Measurements from ENCODE around the gene ST7.
"Not testable (repeated sequence)": the region's sequence is repeated elsewhere in the genome, so short reads cannot be mapped to it uniquely, and the experiment has no call there.

Gene ST7

DNA sequence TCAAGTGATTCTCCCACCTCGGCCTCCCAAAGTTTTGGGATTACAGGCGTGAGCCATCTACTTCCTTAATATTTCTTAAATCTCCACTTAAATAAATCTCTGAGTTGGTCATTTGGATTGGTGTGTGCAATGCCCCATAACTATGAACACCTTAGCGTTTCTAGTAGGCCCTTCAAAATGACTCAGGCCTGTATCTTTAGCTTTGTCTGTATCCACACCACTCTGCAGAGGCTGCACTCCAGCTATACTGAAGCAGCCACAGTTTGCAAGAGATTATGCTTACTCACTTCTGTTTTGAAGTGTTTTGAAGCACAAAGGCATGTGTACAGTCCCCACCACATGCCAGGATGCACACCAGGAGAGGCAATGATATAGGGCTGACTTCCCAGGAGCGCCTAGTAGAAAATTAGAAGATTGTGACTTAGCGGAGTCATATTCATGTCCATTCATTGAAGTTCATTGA lies 2.4 kb upstream of the ST7 start:
- DNase-seq (ENCODE audit: low read depth, low spot score): no peak
- Histone ChIP-seq H3K9me3 (ENCODE audit: control insufficient read depth, insufficient read depth, low read length) (no peaks in the 10 kb centered on the region), H3K4me3 (ENCODE audit: low read length) (no peak overlapping the region), H3K4me1 (ENCODE audit: control insufficient read depth, insufficient read depth, low read length) (no peaks in the 10 kb centered on the region), H3K27me3 (ENCODE audit: control insufficient read depth, insufficient read depth, low read length) (no peaks in the 10 kb centered on the region), H3K36me3 (ENCODE audit: control insufficient read depth, insufficient read depth, low read length) (no peaks in the 10 kb centered on the region), H3K27ac (ENCODE audit: low read length) (no peak overlapping the region)
- no CpG with 5 or more reads among the region's 5 CpGs for WGBS (ENCODE audit: insufficient coverage, insufficient read length)

GRCh38 chr7:116951366-116952292 lies 1.7 kb upstream of the ST7 start:
- DNase-seq (ENCODE audit: low read depth, low spot score): no peak
- Histone ChIP-seq H3K36me3 (ENCODE audit: control insufficient read depth, insufficient read depth, low read length) (no peaks in the 10 kb centered on the region), H3K27ac (ENCODE audit: low read length) (no peak overlapping the region), H3K4me3 (ENCODE audit: low read length) (no peak overlapping the region), H3K27me3 (ENCODE audit: control insufficient read depth, insufficient read depth, low read length) (no peaks in the 10 kb centered on the region), H3K9me3 (ENCODE audit: control insufficient read depth, insufficient read depth, low read length) (no peaks in the 10 kb centered on the region), H3K4me1 (ENCODE audit: control insufficient read depth, insufficient read depth, low read length) (no peaks in the 10 kb centered on the region)
- no CpG with 5 or more reads among the region's 17 CpGs for WGBS (ENCODE audit: insufficient coverage, insufficient read length)

DNA sequence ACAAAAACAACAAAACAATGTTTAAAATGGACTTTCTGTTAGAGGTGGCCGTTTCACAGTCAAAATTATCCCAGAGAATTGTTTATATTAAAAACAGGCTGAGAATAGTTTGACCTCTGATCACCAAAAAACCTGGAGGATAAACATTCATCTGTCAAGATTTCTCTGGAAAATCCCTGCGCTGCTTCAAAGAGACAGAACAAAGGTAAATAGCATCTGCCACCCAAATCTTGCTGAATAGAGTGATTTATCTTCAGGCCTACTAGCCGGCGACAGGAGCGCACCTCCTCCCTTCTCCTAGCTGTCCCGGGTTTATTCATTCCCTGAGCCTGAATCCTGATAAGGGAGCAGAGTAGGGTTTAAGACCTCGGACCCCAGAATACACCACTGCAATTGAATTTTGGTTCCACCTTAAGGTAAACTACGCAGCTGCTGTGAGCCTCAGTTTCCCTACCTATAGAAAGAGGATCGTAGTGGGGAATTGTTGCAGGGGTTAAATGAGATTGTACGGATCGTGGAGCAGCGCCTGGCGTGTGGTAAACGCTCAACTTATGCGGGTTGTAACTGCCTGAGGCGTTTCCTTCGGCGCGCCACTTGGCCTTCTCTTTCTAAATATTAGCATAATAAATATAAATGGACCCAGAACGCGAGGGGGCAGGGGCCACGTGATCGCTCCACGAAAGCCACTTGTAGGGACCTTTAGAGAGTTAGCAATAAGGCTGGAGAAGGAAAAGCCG lies 498 bp upstream of the ST7 start:
- Histone ChIP-seq H3K27ac (ENCODE audit: low read length) (no peak overlapping the region), H3K9me3 (ENCODE audit: control insufficient read depth, insufficient read depth, low read length) (no peaks in the 10 kb centered on the region), H3K36me3 (ENCODE audit: control insufficient read depth, insufficient read depth, low read length) (no peaks in the 10 kb centered on the region), H3K4me1 (ENCODE audit: control insufficient read depth, insufficient read depth, low read length) (no peaks in the 10 kb centered on the region), H3K4me3 (ENCODE audit: low read length) (peak overlapping the region; percentile 96; the same call in 1 of the 2 replicates), H3K27me3 (ENCODE audit: control insufficient read depth, insufficient read depth, low read length) (no peaks in the 10 kb centered on the region)
- no CpG with 5 or more reads among the region's 25 CpGs for WGBS (ENCODE audit: insufficient coverage, insufficient read length)
- DNase-seq (ENCODE audit: low read depth, low spot score): no peak

DNA sequence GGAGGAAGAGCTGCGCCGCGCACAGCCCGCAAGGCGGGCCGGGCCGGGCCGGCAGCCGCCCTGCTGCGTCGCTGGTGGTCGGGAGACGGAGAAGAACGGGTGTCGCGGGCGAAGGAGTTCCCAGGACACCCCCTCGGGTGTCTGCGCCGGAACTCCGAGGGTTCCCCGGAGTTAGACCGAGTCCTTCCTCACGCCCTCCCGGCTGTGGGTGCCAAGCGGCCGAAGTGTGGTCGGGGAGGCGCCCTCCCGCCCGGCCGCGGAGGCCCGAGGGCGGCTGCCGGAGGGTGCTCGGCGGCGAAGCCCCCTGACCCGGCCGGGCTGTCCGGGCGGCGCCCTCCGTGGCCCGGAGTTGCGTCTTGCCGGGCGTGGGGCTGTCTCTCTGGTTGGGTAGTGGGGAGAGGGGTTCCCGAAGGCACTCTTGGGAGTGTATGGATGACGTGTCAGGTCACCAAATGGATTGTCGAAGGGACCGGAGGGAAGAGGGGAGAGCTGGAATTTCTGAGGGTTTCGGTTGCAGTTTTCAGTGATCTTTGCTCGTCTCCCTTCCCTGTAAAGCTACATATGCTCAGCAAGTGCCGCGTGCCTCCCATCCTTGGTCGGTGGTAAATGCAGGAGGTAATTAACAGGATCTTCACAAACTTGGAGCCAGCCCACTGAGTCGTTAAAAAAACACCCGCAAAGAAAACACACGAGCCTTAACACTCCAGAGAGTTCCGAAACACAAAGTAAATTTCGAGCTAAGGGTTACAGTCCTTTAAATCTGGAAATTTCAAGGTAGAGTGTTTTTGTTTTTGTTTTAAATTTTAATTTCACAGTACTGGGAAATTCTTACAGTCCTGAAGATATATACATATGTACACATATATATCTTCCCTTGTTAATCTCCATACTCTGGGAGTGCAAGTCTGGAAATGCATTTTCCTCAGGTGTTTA lies 871 bp downstream of the ST7 start:
- Histone ChIP-seq H3K36me3 (ENCODE audit: control insufficient read depth, insufficient read depth, low read length) (no peaks in the 10 kb centered on the region), H3K4me3 (ENCODE audit: low read length) (peak overlapping the region; percentile 96), H3K4me1 (ENCODE audit: control insufficient read depth, insufficient read depth, low read length) (0 out of 2 replicates have a peak, but pooled peaks cover 1% of the 10 kb centered on the region), H3K9me3 (ENCODE audit: control insufficient read depth, insufficient read depth, low read length) (no peaks in the 10 kb centered on the region), H3K27me3 (ENCODE audit: control insufficient read depth, insufficient read depth, low read length) (no peaks in the 10 kb centered on the region), H3K27ac (ENCODE audit: low read length) (no peak overlapping the region)
- no CpG with 5 or more reads among the region's 63 CpGs for WGBS (ENCODE audit: insufficient coverage, insufficient read length)
- no peak for DNase-seq (ENCODE audit: low read depth, low spot score)

GRCh38 chr7:116955340-116955739 lies 2.0 kb downstream of the ST7 start:
- H3K4me1 ChIP-seq (ENCODE audit: control insufficient read depth, insufficient read depth, low read length): 0 out of 2 replicates have a peak, but pooled peaks cover 1% of the 10 kb centered on the region
- H3K27me3 ChIP-seq (ENCODE audit: control insufficient read depth, insufficient read depth, low read length): no peaks in the 10 kb centered on the region
- DNase-seq (ENCODE audit: low read depth, low spot score): no peak
- no peaks in the 10 kb centered on the region for H3K36me3 ChIP-seq (ENCODE audit: control insufficient read depth, insufficient read depth, low read length)
- no peak overlapping the region for H3K27ac ChIP-seq (ENCODE audit: low read length)
- no peak overlapping the region for H3K4me3 ChIP-seq (ENCODE audit: low read length)
- H3K9me3 ChIP-seq (ENCODE audit: control insufficient read depth, insufficient read depth, low read length): no peaks in the 10 kb centered on the region

- no CpG with 5 or more reads among the region's 4 CpGs for WGBS (ENCODE audit: insufficient coverage, insufficient read length)
- H3K4me3 ChIP-seq (ENCODE audit: low read length): no peak overlapping the region
- no peak for DNase-seq (ENCODE audit: low read depth, low spot score)
Observed at GRCh38 chr7:116955801-116956476, 2.6 kb downstream of the ST7 start.

GRCh38 chr7:116956477-116956804 lies 3.1 kb downstream of the ST7 start:
- Histone ChIP-seq H3K27ac (ENCODE audit: low read length) (no peak overlapping the region), H3K4me1 (ENCODE audit: control insufficient read depth, insufficient read depth, low read length) (0 out of 2 replicates have a peak, but pooled peaks cover 1% of the 10 kb centered on the region), H3K27me3 (ENCODE audit: control insufficient read depth, insufficient read depth, low read length) (no peaks in the 10 kb centered on the region), H3K9me3 (ENCODE audit: control insufficient read depth, insufficient read depth, low read length) (no peaks in the 10 kb centered on the region), H3K4me3 (ENCODE audit: low read length) (no peak overlapping the region), H3K36me3 (ENCODE audit: control insufficient read depth, insufficient read depth, low read length) (no peaks in the 10 kb centered on the region)
- no peak for DNase-seq (ENCODE audit: low read depth, low spot score)
- WGBS (ENCODE audit: insufficient coverage, insufficient read length): no CpG with 5 or more reads among the region's 2 CpGs

More at GRCh38 chr7:116955801-116956476, 2.6 kb downstream of the ST7 start:
- Histone ChIP-seq H3K27ac (ENCODE audit: low read length) (no peak overlapping the region), H3K4me1 (ENCODE audit: control insufficient read depth, insufficient read depth, low read length) (0 out of 2 replicates have a peak, but pooled peaks cover 1% of the 10 kb centered on the region), H3K36me3 (ENCODE audit: control insufficient read depth, insufficient read depth, low read length) (no peaks in the 10 kb centered on the region), H3K9me3 (ENCODE audit: control insufficient read depth, insufficient read depth, low read length) (no peaks in the 10 kb centered on the region), H3K27me3 (ENCODE audit: control insufficient read depth, insufficient read depth, low read length) (no peaks in the 10 kb centered on the region)

- no peaks in the 10 kb centered on the region for H3K27me3 ChIP-seq (ENCODE audit: control insufficient read depth, insufficient read depth, low read length)
- no peaks in the 10 kb centered on the region for H3K9me3 ChIP-seq (ENCODE audit: control insufficient read depth, insufficient read depth, low read length)
- no peak overlapping the region for H3K4me3 ChIP-seq (ENCODE audit: low read length)
- 0 out of 2 replicates have a peak, but pooled peaks cover 1% of the 10 kb centered on the region for H3K4me1 ChIP-seq (ENCODE audit: control insufficient read depth, insufficient read depth, low read length)
- no CpG with 5 or more reads among the region's 2 CpGs for WGBS (ENCODE audit: insufficient coverage, insufficient read length)
- H3K36me3 ChIP-seq (ENCODE audit: control insufficient read depth, insufficient read depth, low read length): no peaks in the 10 kb centered on the region
- no peak overlapping the region for H3K27ac ChIP-seq (ENCODE audit: low read length)
- DNase-seq (ENCODE audit: low read depth, low spot score): no peak
Observed at GRCh38 chr7:116957874-116958273, 4.6 kb downstream of the ST7 start.

DNA sequence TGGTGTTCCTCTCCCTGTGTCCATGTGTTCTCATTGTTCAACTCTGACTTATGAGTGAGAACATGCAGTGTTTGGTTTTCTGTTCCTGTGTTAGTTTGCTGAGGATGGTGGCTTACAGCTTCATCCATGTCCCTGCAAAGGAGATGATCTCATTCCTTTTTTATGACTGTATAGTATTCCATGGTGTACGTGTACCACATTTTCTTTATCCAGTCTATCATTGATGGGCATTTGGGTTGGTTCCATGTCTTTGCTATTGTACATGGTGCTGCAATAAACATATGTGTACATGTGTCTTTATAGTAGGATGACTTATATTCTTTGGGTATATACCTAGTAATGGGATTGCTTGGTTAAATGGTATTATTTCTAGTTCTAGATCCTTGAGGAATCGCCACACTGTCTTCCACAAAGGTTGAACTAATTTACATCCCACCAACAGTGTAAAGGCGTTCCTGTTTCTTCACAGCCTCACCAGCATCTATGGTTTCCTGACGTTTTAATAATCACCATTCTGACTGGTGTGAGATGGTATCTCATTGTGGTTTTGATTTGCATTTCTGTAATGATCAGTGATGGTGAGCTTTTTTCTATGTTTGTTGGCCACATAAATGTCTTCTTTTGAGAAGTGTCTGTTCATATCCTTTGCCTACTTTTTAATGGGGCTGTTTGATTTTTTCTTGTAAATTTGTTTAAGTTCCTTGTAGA lies 8.8 kb downstream of the ST7 start:
- H3K27me3 ChIP-seq (ENCODE audit: control insufficient read depth, insufficient read depth, low read length); H3K4me1 ChIP-seq (ENCODE audit: control insufficient read depth, insufficient read depth, low read length); H3K9me3 ChIP-seq (ENCODE audit: control insufficient read depth, insufficient read depth, low read length); H3K4me3 ChIP-seq (ENCODE audit: low read length); H3K36me3 ChIP-seq (ENCODE audit: control insufficient read depth, insufficient read depth, low read length); DNase-seq (ENCODE audit: low read depth, low spot score); H3K27ac ChIP-seq (ENCODE audit: low read length): not testable (repeated sequence)
- WGBS (ENCODE audit: insufficient coverage, insufficient read length): no CpG with 5 or more reads among the region's 4 CpGs

All from iPS DF 6.9 (cell line).